HG03095 (cell line): ENCODE results near the gene PMPCA.

Experiments
- ATAC-seq: cut with Tn5 transposase; IDR thresholded peaks from one replicate; pipeline ENCODE4 v1.9.1; 2021; ENCODE audit warnings: moderate library complexity; ENCODE audit not compliant: unreplicated experiment

PMPCA gene

GRCh38 chr9:136433043-136433715 lies 22.7 kb downstream of the PMPCA start:
- no peak for ATAC-seq

- ATAC-seq, result no peak
Measured at GRCh38 chr9:136433849-136434579, 23.6 kb downstream of the PMPCA start.

GRCh38 chr9:136434580-136435169 lies 24.2 kb downstream of the PMPCA start:
- no peak for ATAC-seq

- ATAC-seq, result no peak
Measured at GRCh38 chr9:136436055-136436634, 25.7 kb downstream of the PMPCA start.

- no peak for ATAC-seq
Measured at GRCh38 chr9:136437430-136437829, 27.0 kb downstream of the PMPCA start.

- no peak for ATAC-seq
Measured at GRCh38 chr9:136437839-136438547, 27.5 kb downstream of the PMPCA start.

- ATAC-seq, result peak; percentile 40
Measured at GRCh38 chr9:136438548-136439480, 28.4 kb downstream of the PMPCA start.

GRCh38 chr9:136439481-136440408 lies 29.3 kb downstream of the PMPCA start, which contains the start of gene INPP5E:
INPP5E (minus strand) TSS chr9:136439845; CDS start chr9:136439419, 426 bp downstream.
- peak; percentile 52 for ATAC-seq

GRCh38 chr9:136441191-136441680 lies 30.8 kb downstream of the PMPCA start:
- no peak for ATAC-seq

GRCh38 chr9:136441681-136442245 lies 31.3 kb downstream of the PMPCA start:
- ATAC-seq, result no peak

- ATAC-seq, result no peak
Measured at GRCh38 chr9:136442265-136442664, 31.8 kb downstream of the PMPCA start.

- no peak for ATAC-seq
Measured at GRCh38 chr9:136443087-136443486, 32.6 kb downstream of the PMPCA start.

- no peak for ATAC-seq
Measured at GRCh38 chr9:136443687-136444086, 33.2 kb downstream of the PMPCA start.

- ATAC-seq, result no peak
Measured at GRCh38 chr9:136444102-136444501, 33.6 kb downstream of the PMPCA start.

- ATAC-seq, result no peak
Measured at GRCh38 chr9:136445799-136446198, 35.3 kb downstream of the PMPCA start.

- ATAC-seq, result no peak
Measured at GRCh38 chr9:136447173-136447778, 36.8 kb downstream of the PMPCA start.

- ATAC-seq, result no peak
Measured at GRCh38 chr9:136448655-136449054, 38.2 kb downstream of the PMPCA start.
